DMS 273 (cell line): ENCODE measurements around the gene TTC39C.

Source experiments
- DNase-seq: peaks from one replicate; lab custom pipeline; 2025; ENCODE audit not compliant: unreplicated experiment; lab: John Stamatoyannopoulos, UW

Gene TTC39C

GRCh38 chr18:24181806-24182205 is 167.3 kb downstream of the TTC39C start:
- no peak for DNase-seq
